ENCODE measurements around the gene RPL37A. TPM values are rescaled to one million over a fixed set of nuclear protein-coding genes. Genes with fewer than 3 reads are reported as not detected.

The RPL37A gene
- polyA plus RNA-seq, 1 donor from 2014 or later = 1,655 TPM

GRCh38 chr2:216480221-216480620 is 18.4 kb upstream of the RPL37A start:
- Histone ChIP-seq H3F3A (ENCODE audit: insufficient read depth, low read length, poor library complexity, severe bottlenecking) (no peaks in the 10 kb centered on the region), H4K20me1 (ENCODE audit: insufficient read depth) (no peaks in the 10 kb centered on the region), H3K79me2 (replicated peaks; ENCODE audit: insufficient read depth, low read length) (no peaks in the 10 kb centered on the region), H3K36me3 (ENCODE audit: insufficient read depth, low read length) (peaks cover 3% of the 10 kb centered on the region), H3K4me3 (ENCODE audit: low read length) (no peak overlapping the region), H2AFZ (ENCODE audit: low read depth, low read length) (no peak overlapping the region), H3K9ac (ENCODE audit: low read length) (no peak overlapping the region), H3K9me2 (ENCODE audit: insufficient read depth, low read length) (no peaks in the 10 kb centered on the region), H3K9me3 (ENCODE audit: low read length) (no peaks in the 10 kb centered on the region), H3K27ac (ENCODE audit: low read length) (no peak overlapping the region), H3K4me2 (ENCODE audit: low read length) (no peak overlapping the region), H3K27me3 (ENCODE audit: insufficient read depth, low read depth, low read length) (no peaks in the 10 kb centered on the region)
- TF ChIP-seq CTCF (IDR thresholded peaks at IDR 0.05; ENCODE audit: poor library complexity, severe bottlenecking) (no peak), EZH2 (IDR thresholded peaks at IDR 0.05; ENCODE audit: borderline replicate concordance, insufficient read depth, low read length, poor library complexity, severe bottlenecking) (no peak), SMC3 (conservative IDR thresholded peaks at IDR 0.05; ENCODE audit: poor library complexity) (no peak), RAD21 (conservative IDR thresholded peaks at IDR 0.05) (no peak), EP300 (conservative IDR thresholded peaks at IDR 0.05; ENCODE audit: poor library complexity, severe bottlenecking) (no peak), POLR2AphosphoS5 (IDR thresholded peaks at IDR 0.05) (no peak), REST (IDR thresholded peaks at IDR 0.05; ENCODE audit: borderline replicate concordance) (no peak), TAF1 (IDR thresholded peaks at IDR 0.05; ENCODE audit: low read depth) (no peak)

GRCh38 chr2:216482640-216483039 is 16.0 kb upstream of the RPL37A start:
- Histone ChIP-seq H3K27me3 (ENCODE audit: insufficient read depth, low read depth, low read length) (no peaks in the 10 kb centered on the region), H3K9ac (ENCODE audit: low read length) (no peak overlapping the region), H3F3A (ENCODE audit: insufficient read depth, low read length, poor library complexity, severe bottlenecking) (no peaks in the 10 kb centered on the region), H3K9me2 (ENCODE audit: insufficient read depth, low read length) (no peaks in the 10 kb centered on the region), H3K4me3 (ENCODE audit: low read length) (no peak overlapping the region), H3K79me2 (replicated peaks; ENCODE audit: insufficient read depth, low read length) (no peaks in the 10 kb centered on the region), H3K4me2 (ENCODE audit: low read length) (no peak overlapping the region), H2AFZ (ENCODE audit: low read depth, low read length) (no peak overlapping the region), H3K36me3 (ENCODE audit: insufficient read depth, low read length) (peaks cover 3% of the 10 kb centered on the region), H4K20me1 (ENCODE audit: insufficient read depth) (no peaks in the 10 kb centered on the region), H3K9me3 (ENCODE audit: low read length) (no peaks in the 10 kb centered on the region), H3K27ac (ENCODE audit: low read length) (no peak overlapping the region)
- TF ChIP-seq TAF1 (IDR thresholded peaks at IDR 0.05; ENCODE audit: low read depth) (no peak), MXI1 (conservative IDR thresholded peaks at IDR 0.05; ENCODE audit: poor library complexity, severe bottlenecking) (no peak), POLR2AphosphoS5 (IDR thresholded peaks at IDR 0.05) (no peak), REST (IDR thresholded peaks at IDR 0.05; ENCODE audit: borderline replicate concordance) (no peak), EP300 (conservative IDR thresholded peaks at IDR 0.05; ENCODE audit: poor library complexity, severe bottlenecking) (no peak), CTCF (IDR thresholded peaks at IDR 0.05; ENCODE audit: poor library complexity, severe bottlenecking) (no peak)

Data from neural cell (in vitro differentiated cells).